ENCODE data around the gene AFAP1L2. TPM values are rescaled to one million over a fixed set of nuclear protein-coding genes. Genes with fewer than 3 reads are reported as not detected.

AFAP1L2 gene
- total RNA-seq, 1 donor from 2014 or later = 6.4 TPM

GRCh38 chr10:114396464-114396863 lies 7.8 kb downstream of the AFAP1L2 start:
- no peak for DNase-seq (ENCODE audit: extremely low spot score, unreplicated experiment)
- Mint-ChIP-seq H3K4me1 (ENCODE audit: unreplicated experiment) (peaks cover 23% of the 10 kb centered on the region), H3K27me3 (peaks cover 44% of the 10 kb centered on the region), H3K9me3 (no peaks in the 10 kb centered on the region), H3K36me3 (no peaks in the 10 kb centered on the region), H3K27ac (no peak overlapping the region), H3K4me3 (no peak overlapping the region)
- TF ChIP-seq, protein P1, sequence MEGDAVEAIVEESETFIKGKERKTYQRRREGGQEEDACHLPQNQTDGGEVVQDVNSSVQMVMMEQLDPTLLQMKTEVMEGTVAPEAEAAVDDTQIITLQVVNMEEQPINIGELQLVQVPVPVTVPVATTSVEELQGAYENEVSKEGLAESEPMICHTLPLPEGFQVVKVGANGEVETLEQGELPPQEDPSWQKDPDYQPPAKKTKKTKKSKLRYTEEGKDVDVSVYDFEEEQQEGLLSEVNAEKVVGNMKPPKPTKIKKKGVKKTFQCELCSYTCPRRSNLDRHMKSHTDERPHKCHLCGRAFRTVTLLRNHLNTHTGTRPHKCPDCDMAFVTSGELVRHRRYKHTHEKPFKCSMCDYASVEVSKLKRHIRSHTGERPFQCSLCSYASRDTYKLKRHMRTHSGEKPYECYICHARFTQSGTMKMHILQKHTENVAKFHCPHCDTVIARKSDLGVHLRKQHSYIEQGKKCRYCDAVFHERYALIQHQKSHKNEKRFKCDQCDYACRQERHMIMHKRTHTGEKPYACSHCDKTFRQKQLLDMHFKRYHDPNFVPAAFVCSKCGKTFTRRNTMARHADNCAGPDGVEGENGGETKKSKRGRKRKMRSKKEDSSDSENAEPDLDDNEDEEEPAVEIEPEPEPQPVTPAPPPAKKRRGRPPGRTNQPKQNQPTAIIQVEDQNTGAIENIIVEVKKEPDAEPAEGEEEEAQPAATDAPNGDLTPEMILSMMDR (conservative IDR thresholded peaks at IDR 0.05) = no peak

DNA sequence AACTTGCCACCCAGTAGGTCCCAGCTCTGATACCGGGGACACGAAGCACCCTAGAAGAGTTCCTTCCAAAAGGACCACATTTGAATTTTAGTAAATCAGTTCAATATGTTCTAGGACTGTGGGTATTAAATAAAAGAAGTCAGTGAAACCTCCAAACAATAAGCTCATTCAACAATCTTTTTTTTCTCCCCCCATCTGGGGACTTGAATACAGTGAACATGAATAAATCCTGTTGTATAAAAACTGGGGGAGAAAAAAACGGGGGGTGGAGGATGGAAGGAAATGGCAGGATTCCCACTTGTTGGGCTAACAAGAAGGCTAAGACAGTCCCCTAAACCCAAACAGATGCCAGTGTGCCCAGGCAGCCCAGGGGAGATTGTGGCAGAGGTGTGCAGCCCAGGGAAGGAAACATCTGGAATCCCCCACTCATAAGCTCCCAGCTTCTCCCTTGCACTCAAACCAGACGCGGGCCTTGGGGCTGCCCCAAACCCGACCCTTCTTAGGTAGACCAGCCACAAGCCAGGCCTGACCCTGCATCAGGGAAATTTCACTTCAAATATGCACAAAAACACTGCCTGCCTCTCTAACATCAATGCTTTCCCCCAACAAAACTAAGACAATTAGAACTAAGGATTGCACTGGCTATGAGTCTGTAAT lies 8.8 kb downstream of the AFAP1L2 start:
- TF ChIP-seq, protein P1 (conservative IDR thresholded peaks at IDR 0.05) = no peak
- Mint-ChIP-seq H3K36me3 (no peaks in the 10 kb centered on the region), H3K4me3 (no peak overlapping the region), H3K27ac (no peak overlapping the region), H3K27me3 (peaks cover 34% of the 10 kb centered on the region), H3K9me3 (no peaks in the 10 kb centered on the region), H3K4me1 (ENCODE audit: unreplicated experiment) (peaks cover 23% of the 10 kb centered on the region)
- DNase-seq (ENCODE audit: extremely low spot score, unreplicated experiment) = no peak

DNA sequence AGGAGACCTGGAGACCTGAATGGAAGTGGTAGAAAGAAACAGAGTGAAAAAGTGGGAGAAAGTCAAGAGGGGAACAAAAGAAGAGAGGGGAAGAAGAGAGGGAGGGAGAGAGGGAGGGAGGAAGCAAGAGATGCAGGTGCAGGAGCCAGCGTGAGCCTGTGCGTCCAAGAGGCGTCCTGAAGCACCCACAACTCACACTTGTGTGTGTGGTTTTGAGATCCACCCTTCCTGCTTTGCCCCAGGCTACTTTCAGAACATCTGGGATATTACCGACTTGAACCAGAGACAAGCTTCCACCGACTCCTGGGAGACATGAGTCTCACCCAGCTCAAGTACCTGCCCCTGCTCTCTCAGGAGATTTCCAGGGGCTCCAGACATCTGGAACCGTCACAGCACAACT lies 9.8 kb downstream of the AFAP1L2 start:
- Mint-ChIP-seq H3K9me3 (no peaks in the 10 kb centered on the region), H3K27me3 (peaks cover 24% of the 10 kb centered on the region), H3K36me3 (no peaks in the 10 kb centered on the region), H3K4me1 (ENCODE audit: unreplicated experiment) (peaks cover 23% of the 10 kb centered on the region), H3K4me3 (no peak overlapping the region), H3K27ac (no peak overlapping the region)
- TF ChIP-seq, protein P1 (conservative IDR thresholded peaks at IDR 0.05) = no peak
- DNase-seq (ENCODE audit: extremely low spot score, unreplicated experiment) = no peak

DNA sequence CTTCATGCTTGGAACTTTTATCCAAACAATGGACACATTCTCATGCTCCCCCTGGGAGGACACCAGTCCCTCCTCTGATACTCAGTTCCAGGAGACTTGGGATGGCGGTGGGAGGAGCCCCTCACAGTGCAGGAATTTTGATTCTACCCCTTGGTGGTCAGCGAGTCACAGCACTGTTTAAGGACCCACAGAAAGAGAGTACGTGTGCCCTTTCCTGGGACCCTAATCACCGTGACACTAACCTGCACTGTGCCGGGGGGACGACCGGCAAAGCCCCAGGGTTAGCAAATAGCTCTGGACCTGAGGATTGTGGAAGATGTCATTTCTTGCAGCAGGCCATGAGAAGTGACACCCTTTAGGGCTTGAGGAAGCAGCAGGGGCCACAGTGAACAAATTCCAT lies 10.4 kb downstream of the AFAP1L2 start:
- H3K9me3 Mint-ChIP-seq = no peaks in the 10 kb centered on the region
- peaks cover 20% of the 10 kb centered on the region for H3K4me1 Mint-ChIP-seq (ENCODE audit: unreplicated experiment)
- no peak overlapping the region for H3K4me3 Mint-ChIP-seq
- no peak for DNase-seq (ENCODE audit: extremely low spot score, unreplicated experiment)
- no peak overlapping the region for H3K27ac Mint-ChIP-seq
- H3K36me3 Mint-ChIP-seq = no peaks in the 10 kb centered on the region
- H3K27me3 Mint-ChIP-seq = peaks cover 21% of the 10 kb centered on the region
- TF ChIP-seq, protein P1 (conservative IDR thresholded peaks at IDR 0.05) = no peak

- H3K27ac Mint-ChIP-seq = no peak overlapping the region
- peaks cover 17% of the 10 kb centered on the region for H3K4me1 Mint-ChIP-seq (ENCODE audit: unreplicated experiment)
- H3K27me3 Mint-ChIP-seq = peaks cover 20% of the 10 kb centered on the region
Measured at GRCh38 chr10:114393482-114393881, 10.8 kb downstream of the AFAP1L2 start.

More at GRCh38 chr10:114393482-114393881, 10.8 kb downstream of the AFAP1L2 start:
- Mint-ChIP-seq H3K36me3 (no peaks in the 10 kb centered on the region), H3K9me3 (no peaks in the 10 kb centered on the region), H3K4me3 (no peak overlapping the region)
- TF ChIP-seq, protein P1 (conservative IDR thresholded peaks at IDR 0.05) = no peak
- DNase-seq (ENCODE audit: extremely low spot score, unreplicated experiment) = no peak
